Upper lobe of left lung (tissue), 6 donors: ENCODE data around the gene DIO3. TPM values are rescaled to one million over a fixed set of nuclear protein-coding genes. Genes with fewer than 3 reads are reported as not detected.
A peak's percentile ranks its signal among the peaks of the same experiment; 100 is the strongest.

Source experiments
- ATAC-seq, 2 donors: fragments of 200-7000 bp; cut with Tn5 transposase; one replicate each; pipeline ENCODE4 v1.9.1; 2022; ENCODE audit warnings: mild to moderate bottlenecking in 2 of 2, moderate library complexity in 2 of 2; ENCODE audit not compliant: low FRiP score in 2 of 2
- DNase-seq, 2 donors: peaks; one replicate each; pipeline ENCODE4 v3.0.0-alpha.2; 2019 to 2020
- H3K27ac ChIP-seq, 4 donors: fragments of 200-600 bp; sonication (generic); one replicate each; pipeline ENCODE4 v1.5.1; 2016 to 2019
- H3K27me3 ChIP-seq, 4 donors: fragments of 200-600 bp; sonication (generic); one replicate each; pipeline ENCODE4 v1.5.1; 2017 to 2019
- H3K36me3 ChIP-seq, 4 donors: fragments of 200-600 bp; sonication (generic); one replicate each; pipeline ENCODE4 v1.5.1; 2016 to 2019
- H3K4me1 ChIP-seq, 4 donors: fragments of 200-600 bp; sonication (generic); one replicate each; pipeline ENCODE4 v1.5.1; 2018 to 2019
- H3K4me3 ChIP-seq, 4 donors: fragments of 200-600 bp; sonication (generic); one replicate each; pipeline ENCODE4 v1.5.1; 2017 to 2019; ENCODE audit warnings: mild to moderate bottlenecking in 2 of 4, moderate library complexity in 1 of 4
- H3K9me3 ChIP-seq, 4 donors: fragments of 200-600 bp; sonication (generic); one replicate each; pipeline ENCODE4 v1.5.1; 2018 to 2019
- CTCF ChIP-seq, 6 experiments: fragments of 450-650 bp in 4 of 6; fragments of 200-600 bp in 2 of 6; sonication (generic) in 2 of 6; IDR thresholded peaks; one replicate each; pipeline ENCODE4 v1.5.1; 2016 to 2019; ENCODE audit warnings: antibody characterized with exemption in 6 of 6
- EP300 ChIP-seq, 4 donors: sonication (generic); formaldehyde crosslinking; IDR thresholded peaks; one replicate each; pipeline ENCODE4 v1.5.1; 2017; ENCODE audit warnings: antibody characterized with exemption in 4 of 4, control low read depth in 2 of 4
- POLR2A ChIP-seq, 4 donors: fragments of 450-650 bp; IDR thresholded peaks; one replicate each; pipeline ENCODE4 v1.5.1; 2016 to 2017; ENCODE audit warnings: antibody characterized with exemption in 4 of 4, mild to moderate bottlenecking in 2 of 4
- POLR2AphosphoS5 ChIP-seq, 2 donors: sonication (generic); formaldehyde crosslinking; IDR thresholded peaks; one replicate each; pipeline ENCODE4 v1.5.1; 2017; ENCODE audit warnings: antibody characterized with exemption in 2 of 2
- WGBS, 2 donors: methylation state at CpG; one replicate each; pipeline ENCODE4 v1.1.5; 2017 to 2018; 5-methylcytosine and 5-hydroxymethylcytosine counted together
- total RNA-seq, 6 donors: library from RNA; depleted of rRNA in 4 of 6; stranded (reverse); fragments of >200 nt in 4 of 6; gene quantifications; one replicate each; pipeline versions ENCODE4 v1.1.0 to v1.2.1, GENCODE V29; 2016 to 2021
- donor health status: DM: no; HTN: no; CAD: no; lungs with moderate emphysema.
- donor health status: DM: no; HTN: yes; CAD: no; lungs with severe emphysema.

DIO3 gene
- 1 to 10 TPM in 4 of 6 donors, under 1 TPM in 2; 0.30 to 3.6 (median 1.9) TPM for total RNA-seq

GRCh38 chr14:101561145-101561896, at the start of gene DIO3:
DIO3 (plus strand) TSS chr14:101561495.
- WGBS, 2 donors, result 30 to 32% methylated on average over 22 to 36 of the region's 73 CpGs
- H3K27me3 ChIP-seq, result peaks cover 0 to 47% (median 30%) of the 10 kb centered on the region in 4 donors
- H3K27ac ChIP-seq, result peak within 1 kb of the TSS in 1 of 4 donors; percentile 82
- DNase-seq (peak in 1 of 2 donors; percentile 85), ATAC-seq (no peak)
- no peaks in the 10 kb centered on the region for H3K36me3 ChIP-seq
- H3K4me1 ChIP-seq, result peaks cover 6 to 38% (median 11%) of the 10 kb centered on the region in 4 donors
- TF ChIP-seq CTCF (IDR thresholded peaks at IDR 0.05), result no peak
- no peak for TF ChIP-seq EP300 (IDR thresholded peaks at IDR 0.05)
- TF ChIP-seq POLR2AphosphoS5 (IDR thresholded peaks at IDR 0.05), result no peak
- peaks cover 13 to 22% (median 15%) of the 10 kb centered on the region in 4 donors for H3K9me3 ChIP-seq
- H3K4me3 ChIP-seq, result peak within 1 kb of the TSS in 3 of 4 donors; percentile 48 to 66 (median 50)

- no peak for TF ChIP-seq CTCF (IDR thresholded peaks at IDR 0.05)
- TF ChIP-seq EP300 (IDR thresholded peaks at IDR 0.05), result no peak
- no peak for TF ChIP-seq POLR2A (IDR thresholded peaks at IDR 0.05)
- TF ChIP-seq POLR2AphosphoS5 (IDR thresholded peaks at IDR 0.05), result no peak
- no peak overlapping the region for H3K4me3 ChIP-seq
- H3K27me3 ChIP-seq, result no peaks in the 10 kb centered on the region
- no peaks in the 10 kb centered on the region for H3K4me1 ChIP-seq
- no peaks in the 10 kb centered on the region for H3K36me3 ChIP-seq
- DNase-seq, result no peak
- H3K9me3 ChIP-seq, result peaks cover 0 to 7% (median 1%) of the 10 kb centered on the region in 4 donors
- no peak for ATAC-seq
- no peak overlapping the region for H3K27ac ChIP-seq
- 49 to 56% methylated on average over 13 to 19 of the region's 20 CpGs for WGBS, 2 donors
Measured at GRCh38 chr14:101511620-101512375, 49.5 kb upstream of the DIO3 start.

GRCh38 chr14:101512376-101512695, 49.0 kb upstream of the DIO3 start:
- ATAC-seq, result no peak
- H3K27me3 ChIP-seq, result no peaks in the 10 kb centered on the region
- TF ChIP-seq EP300 (IDR thresholded peaks at IDR 0.05) (no peak), POLR2AphosphoS5 (IDR thresholded peaks at IDR 0.05) (no peak), CTCF (IDR thresholded peaks at IDR 0.05) (no peak), POLR2A (IDR thresholded peaks at IDR 0.05) (no peak)
- no peak overlapping the region for H3K27ac ChIP-seq
- no peaks in the 10 kb centered on the region for H3K36me3 ChIP-seq
- no peak for DNase-seq
- H3K9me3 ChIP-seq, result peaks cover 0 to 7% (median 1%) of the 10 kb centered on the region in 4 donors
- 83 to 88% methylated on average over 6 to 9 of the region's 9 CpGs for WGBS, 2 donors
- H3K4me3 ChIP-seq, result no peak overlapping the region
- peaks cover 0 to 5% (median under 1%) of the 10 kb centered on the region in 4 donors for H3K4me1 ChIP-seq

GRCh38 chr14:101514136-101514535, 47.2 kb upstream of the DIO3 start:
- TF ChIP-seq CTCF (IDR thresholded peaks at IDR 0.05), result no peak
- ATAC-seq, result no peak
- DNase-seq, result no peak
- 84% methylated on average over 5 of the region's 5 CpGs; no CpG with 5 or more reads in 1 of the 2 donors for WGBS, 2 donors
- Histone ChIP-seq H3K27me3 (no peaks in the 10 kb centered on the region), H3K36me3 (no peaks in the 10 kb centered on the region), H3K9me3 (peaks cover 0 to 7% (median 1%) of the 10 kb centered on the region in 4 donors), H3K4me3 (no peak overlapping the region), H3K27ac (no peak overlapping the region), H3K4me1 (peaks cover 12 to 18% (median 14%) of the 10 kb centered on the region in 4 donors)
